Neural cell (in vitro differentiated cells): Measurements from ENCODE around the gene UBXN6. TPM values are rescaled to one million over a fixed set of nuclear protein-coding genes. Genes with fewer than 3 reads are reported as not detected.

Source experiments
- H2AFZ ChIP-seq: fragments of 200-600, 300-800 bp; sonication (generic), shearing (Covaris generic); 2 replicates; pipeline ENCODE4 v1.6.0; 2014; ENCODE audit warnings: low read depth, mild to moderate bottlenecking, antibody characterized with exemption, low read length, moderate library complexity
- H3F3A ChIP-seq: fragments of 200-600 bp; shearing (Covaris generic); 2 replicates; pipeline ENCODE4 v1.6.1; 2016; ENCODE audit warnings: mild to moderate bottlenecking, moderate library complexity, mixed read lengths, antibody characterized with exemption, low read length; ENCODE audit not compliant: insufficient read depth, poor library complexity, severe bottlenecking
- H3K27ac ChIP-seq: fragments of 200-600, 300-800 bp; sonication (generic), shearing (Covaris generic); 2 replicates; pipeline ENCODE4 v1.5.1; 2014; ENCODE audit warnings: mild to moderate bottlenecking, low read length, moderate library complexity
- H3K27me3 ChIP-seq: fragments of 300-800, 200-600 bp; sonication (generic), shearing (Covaris generic); 2 replicates; pipeline ENCODE4 v1.6.0; 2014; ENCODE audit warnings: mild to moderate bottlenecking, low read depth, low read length, moderate library complexity; ENCODE audit not compliant: insufficient read depth
- H3K36me3 ChIP-seq: fragments of 300-800, 200-600 bp; sonication (generic), shearing (Covaris generic); 2 replicates; pipeline ENCODE4 v1.5.1; 2014; ENCODE audit warnings: mild to moderate bottlenecking, antibody characterized with exemption, low read length, moderate library complexity; ENCODE audit not compliant: insufficient read depth
- H3K4me2 ChIP-seq: fragments of 300-800, 200-600 bp; sonication (generic), shearing (Covaris generic); 2 replicates; pipeline ENCODE4 v1.6.0; 2014; ENCODE audit warnings: mild to moderate bottlenecking, low read length
- H3K4me3 ChIP-seq: fragments of 300-800, 200-600 bp; sonication (generic), shearing (Covaris generic); 2 replicates; pipeline ENCODE4 v1.5.1; 2014; ENCODE audit warnings: mild to moderate bottlenecking, low read length, moderate library complexity
- H3K79me2 ChIP-seq: fragments of 200-600 bp; shearing (Covaris generic); replicated peaks from 2 replicates; pipeline ENCODE4 v1.6.0; 2014; ENCODE audit warnings: mild to moderate bottlenecking, low read length, moderate library complexity; ENCODE audit not compliant: insufficient read depth
- H3K9ac ChIP-seq: fragments of 300-800, 200-600 bp; sonication (generic), shearing (Covaris generic); 2 replicates; pipeline ENCODE4 v1.6.1; 2016; ENCODE audit warnings: mild to moderate bottlenecking, low read length, mixed read lengths
- H3K9me2 ChIP-seq: fragments of 200-600 bp; shearing (Covaris generic); 2 replicates; pipeline ENCODE4 v1.6.1; 2016; ENCODE audit warnings: mild to moderate bottlenecking, low read length, mixed read lengths; ENCODE audit not compliant: insufficient read depth
- H3K9me3 ChIP-seq: fragments of 200-600, 300-800 bp; sonication (generic), shearing (Covaris generic); 2 replicates; pipeline ENCODE4 v1.6.1; 2016; ENCODE audit warnings: mild to moderate bottlenecking, mixed run types, low read length, moderate library complexity, mixed read lengths
- H4K20me1 ChIP-seq: fragments of 200-600 bp; shearing (Covaris generic); 2 replicates; pipeline ENCODE4 v1.6.1; 2016; ENCODE audit warnings: mild to moderate bottlenecking, mixed run types; ENCODE audit not compliant: insufficient read depth
- EP300 ChIP-seq: fragments of 450-650 bp; conservative IDR thresholded peaks from 2 replicates; pipeline ENCODE4 v1.6.1; 2014; ENCODE audit warnings: antibody characterized with exemption, mild to moderate bottlenecking, moderate library complexity; ENCODE audit not compliant: poor library complexity, severe bottlenecking
- EZH2 ChIP-seq: fragments of 200-600, 300-800 bp; shearing (Covaris generic), sonication (generic); IDR thresholded peaks from 2 replicates; pipeline ENCODE4 v1.6.1; 2014; ENCODE audit warnings: antibody characterized with exemption, low read length, borderline replicate concordance, mild to moderate bottlenecking; ENCODE audit not compliant: insufficient read depth, poor library complexity, severe bottlenecking
- MXI1 ChIP-seq: fragments of 450-650 bp; conservative IDR thresholded peaks from 2 replicates; pipeline ENCODE4 v1.6.1; 2014; ENCODE audit warnings: antibody characterized with exemption, mild to moderate bottlenecking; ENCODE audit not compliant: poor library complexity, severe bottlenecking
- POLR2AphosphoS5 ChIP-seq: IDR thresholded peaks from 2 replicates; pipeline ENCODE4 v1.6.1; 2012
- RAD21 ChIP-seq: fragments of 450-650 bp; conservative IDR thresholded peaks from 2 replicates; pipeline ENCODE4 v1.6.1; 2014; ENCODE audit warnings: antibody characterized with exemption, mild to moderate bottlenecking, moderate library complexity
- REST ChIP-seq: IDR thresholded peaks from 2 replicates; pipeline ENCODE4 v1.6.1; 2012; ENCODE audit warnings: borderline replicate concordance
- SMC3 ChIP-seq: fragments of 450-650 bp; conservative IDR thresholded peaks from 2 replicates; pipeline ENCODE4 v1.6.1; 2014; ENCODE audit warnings: antibody characterized with exemption, mild to moderate bottlenecking, moderate library complexity; ENCODE audit not compliant: poor library complexity
- TAF1 ChIP-seq: IDR thresholded peaks from 2 replicates; pipeline ENCODE4 v1.6.1; 2012; ENCODE audit warnings: low read depth
- polyA plus RNA-seq: library from polyadenylated mRNA; depleted of rRNA; stranded (reverse); fragments of >200 nt; gene quantifications from 2 replicates; pipeline ENCODE4 v1.2.3, GENCODE V29; 2014
- small RNA-seq, 3 experiments: library from RNA; depleted of rRNA; stranded (forward); fragments of <200 nt; gene quantifications; one replicate each; pipeline ENCODE3, GENCODE V24; 2012
- TF ChIP-seq, protein P1 (sequence below): fragments of 450-650 bp; IDR thresholded peaks from 2 replicates; pipeline ENCODE4 v1.5.1; 2014; ENCODE audit warnings: antibody characterized with exemption, mild to moderate bottlenecking, moderate library complexity; ENCODE audit not compliant: poor library complexity, severe bottlenecking

The UBXN6 gene
- polyA plus RNA-seq, 1 donor from 2014 or later = 102 TPM

- TF ChIP-seq EZH2 (no peak), EP300 (no peak), POLR2AphosphoS5 (no peak), SMC3 (no peak), RAD21 (no peak), REST (no peak), TAF1 (no peak), MXI1 (no peak)
- TF ChIP-seq, protein P1, sequence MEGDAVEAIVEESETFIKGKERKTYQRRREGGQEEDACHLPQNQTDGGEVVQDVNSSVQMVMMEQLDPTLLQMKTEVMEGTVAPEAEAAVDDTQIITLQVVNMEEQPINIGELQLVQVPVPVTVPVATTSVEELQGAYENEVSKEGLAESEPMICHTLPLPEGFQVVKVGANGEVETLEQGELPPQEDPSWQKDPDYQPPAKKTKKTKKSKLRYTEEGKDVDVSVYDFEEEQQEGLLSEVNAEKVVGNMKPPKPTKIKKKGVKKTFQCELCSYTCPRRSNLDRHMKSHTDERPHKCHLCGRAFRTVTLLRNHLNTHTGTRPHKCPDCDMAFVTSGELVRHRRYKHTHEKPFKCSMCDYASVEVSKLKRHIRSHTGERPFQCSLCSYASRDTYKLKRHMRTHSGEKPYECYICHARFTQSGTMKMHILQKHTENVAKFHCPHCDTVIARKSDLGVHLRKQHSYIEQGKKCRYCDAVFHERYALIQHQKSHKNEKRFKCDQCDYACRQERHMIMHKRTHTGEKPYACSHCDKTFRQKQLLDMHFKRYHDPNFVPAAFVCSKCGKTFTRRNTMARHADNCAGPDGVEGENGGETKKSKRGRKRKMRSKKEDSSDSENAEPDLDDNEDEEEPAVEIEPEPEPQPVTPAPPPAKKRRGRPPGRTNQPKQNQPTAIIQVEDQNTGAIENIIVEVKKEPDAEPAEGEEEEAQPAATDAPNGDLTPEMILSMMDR = no peak
Observed at GRCh38 chr19:4396949-4397783, 60.4 kb downstream of the UBXN6 start.

More at GRCh38 chr19:4396949-4397783, 60.4 kb downstream of the UBXN6 start:
- H3K9me3 ChIP-seq = no peaks in the 10 kb centered on the region
- no peak overlapping the region for H3K27ac ChIP-seq
- H3K36me3 ChIP-seq = no peaks in the 10 kb centered on the region
- peaks cover 47% of the 10 kb centered on the region for H3K79me2 ChIP-seq
- no peak overlapping the region for H3K9ac ChIP-seq
- H3K4me3 ChIP-seq = no peak overlapping the region
- H2AFZ ChIP-seq = no peak overlapping the region
- no peaks in the 10 kb centered on the region for H3F3A ChIP-seq
- H3K27me3 ChIP-seq = no peaks in the 10 kb centered on the region
- H3K4me2 ChIP-seq = no peak overlapping the region
- H3K9me2 ChIP-seq = no peaks in the 10 kb centered on the region
- no peaks in the 10 kb centered on the region for H4K20me1 ChIP-seq

Small RNA genes lying within 50 kb of the gene (small RNA-seq; reads per million reads assigned to genes)
- gene MIR4746 = 0 reads per million in 3 experiments

Other genes starting within 250 kb of the UBXN6 start
- not detected in 2 replicates for gene EBI3, start 228.3 kb downstream of the UBXN6 start, polyA plus RNA-seq
- gene YJU2, start 210.7 kb downstream of the UBXN6 start, polyA plus RNA-seq = 32.6 and 35.4 TPM in 2 replicates
- gene SHD, start 178.5 kb downstream of the UBXN6 start, polyA plus RNA-seq = 188 and 191 TPM in 2 replicates
- gene TMIGD2, start 155.4 kb downstream of the UBXN6 start, polyA plus RNA-seq = not detected in 2 replicates
- gene FSD1, start 153.2 kb downstream of the UBXN6 start, polyA plus RNA-seq = 114 and 158 TPM in 2 replicates
- 0.16 and 0.62 TPM in 2 replicates for gene STAP2, start 119.0 kb downstream of the UBXN6 start, polyA plus RNA-seq
- 34.8 and 37.0 TPM in 2 replicates for gene MPND, start 114.2 kb downstream of the UBXN6 start, polyA plus RNA-seq
- gene SH3GL1, start 57.2 kb downstream of the UBXN6 start, polyA plus RNA-seq = 25.2 and 28.6 TPM in 2 replicates
- gene CHAF1A, start 55.2 kb downstream of the UBXN6 start, polyA plus RNA-seq = 3.1 and 9.4 TPM in 2 replicates
- gene HDGFL2, start 14.5 kb upstream of the UBXN6 start, polyA plus RNA-seq = 79.7 and 89.1 TPM in 2 replicates
- gene PLIN4, start 60.7 kb upstream of the UBXN6 start, polyA plus RNA-seq = not detected in 2 replicates
- 1.0 and 1.3 TPM in 2 replicates for gene PLIN5, start 77.4 kb upstream of the UBXN6 start, polyA plus RNA-seq
- gene LRG1, start 82.2 kb upstream of the UBXN6 start, polyA plus RNA-seq = not detected in 2 replicates
- gene SEMA6B, start 101.9 kb upstream of the UBXN6 start, polyA plus RNA-seq = 21.6 and 27.1 TPM in 2 replicates
- gene TNFAIP8L1, start 181.7 kb upstream of the UBXN6 start, polyA plus RNA-seq = 0.99 and 1.6 TPM in 2 replicates
- gene MYDGF, start 212.5 kb upstream of the UBXN6 start, polyA plus RNA-seq = 73.2 and 92.7 TPM in 2 replicates